ENCODE results near the gene NEK2. TPM values are rescaled to one million over a fixed set of nuclear protein-coding genes. Genes with fewer than 3 reads are reported as not detected.

NEK2 gene
- total and polyA plus RNA-seq, 2 of the 13 experiments (the other 11 are each of a cell fraction or from before 2014, with no cell fraction given): 10.9 to 40.8 TPM

DNA sequence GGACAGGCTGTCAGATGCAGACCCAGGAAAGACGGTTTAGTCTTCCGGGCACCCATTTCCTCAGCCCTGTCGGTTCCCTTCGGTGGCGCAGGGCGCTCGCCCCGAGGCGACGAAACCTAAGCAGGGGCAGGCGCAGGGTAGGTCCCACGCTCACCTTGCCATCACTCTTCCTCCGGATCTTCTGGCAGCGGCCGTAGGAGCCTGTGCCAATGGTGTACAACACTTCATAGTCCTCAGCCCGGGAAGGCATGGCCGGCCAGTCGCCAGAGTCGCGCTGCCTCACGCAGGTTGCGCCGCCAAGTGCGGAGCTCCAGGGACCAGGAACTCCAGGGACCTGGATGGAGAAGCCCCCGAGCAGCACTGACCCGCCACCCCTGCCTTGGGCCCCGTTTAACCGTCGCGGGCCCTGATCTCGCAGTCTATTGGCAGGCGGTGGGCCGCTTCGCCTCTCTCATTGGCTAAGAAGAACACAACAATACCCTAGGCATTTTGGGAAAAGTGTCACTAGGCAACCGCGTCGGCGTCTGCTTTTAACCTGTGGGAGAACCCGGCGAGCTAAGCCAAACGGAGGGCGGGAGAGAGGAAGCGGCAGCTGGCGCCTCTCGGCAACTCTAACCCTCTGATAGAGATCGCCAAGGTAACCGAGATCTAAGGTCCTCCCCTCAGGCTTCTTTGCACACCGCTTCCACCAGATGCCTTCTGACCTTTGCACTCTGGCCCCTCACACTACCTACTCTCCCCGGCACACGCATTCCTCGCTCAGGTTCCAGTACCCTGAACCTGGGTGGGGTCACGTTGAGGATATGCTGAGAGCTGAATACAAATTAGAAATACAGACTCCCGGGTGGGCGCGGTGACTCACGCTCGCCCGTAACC is at the start of gene NEK2 (continued):
- TF ChIP-seq ZBTB4 (CRISPR knock-in tag; IDR thresholded peaks at IDR 0.05; ENCODE audit: borderline replicate concordance) (no peak), SMYD3 (CRISPR knock-in tag; IDR thresholded peaks at IDR 0.05) (peak; percentile 93), ZNF17 (CRISPR knock-in tag; IDR thresholded peaks at IDR 0.05) (no peak), ARNTL (CRISPR knock-in tag; IDR thresholded peaks at IDR 0.05) (peak; percentile 92), ARID2 (CRISPR knock-in tag; IDR thresholded peaks at IDR 0.05; ENCODE audit: borderline replicate concordance) (0 out of 2 replicates have a peak, but pooled peaks have one; percentile 54), ZNF432 (CRISPR knock-in tag; IDR thresholded peaks at IDR 0.05; ENCODE audit: borderline replicate concordance) (no peak), ZNF20 (CRISPR knock-in tag; IDR thresholded peaks at IDR 0.05) (no peak), DBP (CRISPR knock-in tag; IDR thresholded peaks at IDR 0.05; ENCODE audit: not compliant biosample characterization) (no peak), ZNF446 (CRISPR knock-in tag; IDR thresholded peaks at IDR 0.05) (no peak), RBFOX2 (IDR thresholded peaks at IDR 0.05; ENCODE audit: low read depth, low read length) (peak; percentile 65), SMAD3 (CRISPR knock-in tag; IDR thresholded peaks at IDR 0.05) (peak; percentile 94), ZSCAN9 (CRISPR knock-in tag; IDR thresholded peaks at IDR 0.05; ENCODE audit: borderline replicate concordance) (peak; percentile 83), RBM22 (optimal IDR thresholded peaks at IDR 0.05; ENCODE audit: low read length) (peak; percentile 84), ZNF567 (CRISPR knock-in tag; IDR thresholded peaks at IDR 0.05; ENCODE audit: borderline replicate concordance) (peak; percentile 17; the same call in 1 of the 2 replicates)
- TF ChIP-seq, protein P1, sequence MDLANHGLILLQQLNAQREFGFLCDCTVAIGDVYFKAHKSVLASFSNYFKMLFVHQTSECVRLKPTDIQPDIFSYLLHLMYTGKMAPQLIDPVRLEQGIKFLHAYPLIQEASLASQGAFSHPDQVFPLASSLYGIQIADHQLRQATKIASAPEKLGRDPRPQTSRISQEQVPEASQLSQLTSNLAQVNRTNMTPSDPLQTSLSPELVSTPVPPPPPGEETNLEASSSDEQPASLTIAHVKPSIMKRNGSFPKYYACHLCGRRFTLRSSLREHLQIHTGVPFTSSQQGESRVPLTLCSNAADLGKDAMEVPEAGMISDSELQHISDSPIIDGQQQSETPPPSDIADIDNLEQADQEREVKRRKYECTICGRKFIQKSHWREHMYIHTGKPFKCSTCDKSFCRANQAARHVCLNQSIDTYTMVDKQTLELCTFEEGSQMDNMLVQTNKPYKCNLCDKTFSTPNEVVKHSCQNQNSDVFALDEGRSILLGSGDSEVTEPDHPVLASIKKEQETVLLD (CRISPR knock-in tag; IDR thresholded peaks at IDR 0.05; ENCODE audit: low read depth): peak; percentile 68
- TF ChIP-seq, protein P2, sequence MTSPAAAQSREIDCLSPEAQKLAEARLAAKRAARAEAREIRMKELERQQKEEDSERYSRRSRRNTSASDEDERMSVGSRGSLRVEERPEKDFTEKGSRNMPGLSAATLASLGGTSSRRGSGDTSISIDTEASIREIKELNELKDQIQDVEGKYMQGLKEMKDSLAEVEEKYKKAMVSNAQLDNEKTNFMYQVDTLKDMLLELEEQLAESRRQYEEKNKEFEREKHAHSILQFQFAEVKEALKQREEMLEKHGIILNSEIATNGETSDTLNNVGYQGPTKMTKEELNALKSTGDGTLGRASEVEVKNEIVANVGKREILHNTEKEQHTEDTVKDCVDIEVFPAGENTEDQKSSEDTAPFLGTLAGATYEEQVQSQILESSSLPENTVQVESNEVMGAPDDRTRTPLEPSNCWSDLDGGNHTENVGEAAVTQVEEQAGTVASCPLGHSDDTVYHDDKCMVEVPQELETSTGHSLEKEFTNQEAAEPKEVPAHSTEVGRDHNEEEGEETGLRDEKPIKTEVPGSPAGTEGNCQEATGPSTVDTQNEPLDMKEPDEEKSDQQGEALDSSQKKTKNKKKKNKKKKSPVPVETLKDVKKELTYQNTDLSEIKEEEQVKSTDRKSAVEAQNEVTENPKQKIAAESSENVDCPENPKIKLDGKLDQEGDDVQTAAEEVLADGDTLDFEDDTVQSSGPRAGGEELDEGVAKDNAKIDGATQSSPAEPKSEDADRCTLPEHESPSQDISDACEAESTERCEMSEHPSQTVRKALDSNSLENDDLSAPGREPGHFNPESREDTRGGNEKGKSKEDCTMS (CRISPR knock-in tag; conservative IDR thresholded peaks at IDR 0.05): no peak
- TF ChIP-seq, protein P3, sequence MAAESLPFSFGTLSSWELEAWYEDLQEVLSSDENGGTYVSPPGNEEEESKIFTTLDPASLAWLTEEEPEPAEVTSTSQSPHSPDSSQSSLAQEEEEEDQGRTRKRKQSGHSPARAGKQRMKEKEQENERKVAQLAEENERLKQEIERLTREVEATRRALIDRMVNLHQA (CRISPR knock-in tag; IDR thresholded peaks at IDR 0.05): no peak
- TF ChIP-seq, protein P4, sequence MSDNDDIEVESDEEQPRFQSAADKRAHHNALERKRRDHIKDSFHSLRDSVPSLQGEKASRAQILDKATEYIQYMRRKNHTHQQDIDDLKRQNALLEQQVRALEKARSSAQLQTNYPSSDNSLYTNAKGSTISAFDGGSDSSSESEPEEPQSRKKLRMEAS (IDR thresholded peaks at IDR 0.05): peak; percentile 76; the same call in 1 of the 2 replicates

All from HepG2 (cell line).